ENCODE results near the gene GPANK1. TPM values are rescaled to one million over a fixed set of nuclear protein-coding genes. Genes with fewer than 3 reads are reported as not detected.

The GPANK1 gene
- total RNA-seq, 1 experiment from 2014 or later: 18.3 TPM

GRCh38 chr6:31630177-31630934 is 34.4 kb downstream of the GPANK1 start:
- BruUV-seq (replicated peaks): no TSS peak
- in situ Hi-C loops (cut with HindIII; ENCODE audit: low pct_unique_long_range_greater_than_20kb, low sequenced_read_pairs): no loop called here

DNA sequence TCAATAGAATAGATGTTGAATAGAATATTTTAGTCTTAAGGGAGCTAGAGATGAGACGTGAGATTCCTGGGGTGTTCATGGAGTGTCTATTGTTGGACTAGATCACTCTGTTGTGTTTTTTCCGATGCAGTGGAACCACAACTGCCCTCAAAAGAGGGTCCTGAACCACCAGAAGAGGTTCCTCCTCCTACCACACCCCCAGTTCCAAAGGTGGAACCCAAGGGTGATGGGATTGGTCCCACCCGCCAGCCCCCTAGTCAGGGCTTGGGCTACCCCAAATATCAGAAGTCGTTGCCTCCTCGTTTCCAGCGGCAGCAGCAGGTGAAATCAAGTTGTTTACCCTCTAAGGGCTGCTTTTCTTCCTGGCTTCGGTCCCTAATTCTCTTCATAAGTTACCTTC is 35.8 kb downstream of the GPANK1 start:
- intact Hi-C loops (cut with micrococcal nuclease; ENCODE audit: unreplicated experiment): no loop called here
- H3K27me3 ChIP-seq (ENCODE audit: control insufficient read depth, insufficient read depth, low read length): no peaks in the 10 kb centered on the region
- H3K4me1 ChIP-seq (ENCODE audit: control insufficient read depth, insufficient read depth, low read length): no peaks in the 10 kb centered on the region
- H3K9me3 ChIP-seq (ENCODE audit: control insufficient read depth, insufficient read depth, low read depth, low read length): no peaks in the 10 kb centered on the region
- ATAC-seq (no peak), DNase-seq (ENCODE audit: low read depth, low spot score) (no peak)
- TF ChIP-seq POLR2AphosphoS5 (IDR thresholded peaks at IDR 0.05; ENCODE audit: low read depth, low read length) (no peak), SIN3A (IDR thresholded peaks at IDR 0.05; ENCODE audit: borderline replicate concordance, insufficient read depth, low read depth, low read length) (no peak), CTCF (IDR thresholded peaks at IDR 0.05) (no peak)
- no peak overlapping the region for H3K27ac ChIP-seq (ENCODE audit: low read length)
- no peak overlapping the region for H3K4me3 ChIP-seq (ENCODE audit: low read depth in 2 of 2, low read length in 2 of 2)
- H3K36me3 ChIP-seq (ENCODE audit: control insufficient read depth, insufficient read depth, low read length): peaks cover 56% of the 10 kb centered on the region
- ChIA-PET CTCF (interaction anchor here (0.6 kb wide), 1 partner anchor 310 kb away, joined by 9 read pairs; no protein-coding TSS in a partner anchor), POLR2A (no interaction called here)
- in situ Hi-C loops (cut with HindIII; ENCODE audit: low pct_unique_long_range_greater_than_20kb, low sequenced_read_pairs): no loop called here
- BruUV-seq (replicated peaks): no TSS peak

More at GRCh38 chr6:31630177-31630934, 34.4 kb downstream of the GPANK1 start:
- POLR2A ChIA-PET: no interaction called here
- CTCF ChIA-PET: interaction anchor here (0.5 kb wide), 1 partner anchor 40 kb away, joined by 3 read pairs; no protein-coding TSS in a partner anchor
- ATAC-seq: no peak
- Histone ChIP-seq H3K9me3 (ENCODE audit: control insufficient read depth, insufficient read depth, low read depth, low read length) (no peaks in the 10 kb centered on the region), H3K4me3 (ENCODE audit: low read depth in 2 of 2, low read length in 2 of 2) (no peak overlapping the region), H3K36me3 (ENCODE audit: control insufficient read depth, insufficient read depth, low read length) (peaks cover 55% of the 10 kb centered on the region), H3K4me1 (ENCODE audit: control insufficient read depth, insufficient read depth, low read length) (peaks cover 5% of the 10 kb centered on the region; the same call in 1 of the 2 replicates), H3K27ac (ENCODE audit: low read length) (no peak overlapping the region), H3K27me3 (ENCODE audit: control insufficient read depth, insufficient read depth, low read length) (no peaks in the 10 kb centered on the region)
- intact Hi-C loops (cut with micrococcal nuclease; ENCODE audit: unreplicated experiment): loop anchor here (1.0 kb wide), 1 partner anchor 9 kb away; no protein-coding TSS in a partner anchor
- DNase-seq (ENCODE audit: low read depth, low spot score): no peak
- TF ChIP-seq REST (IDR thresholded peaks at IDR 0.05; ENCODE audit: insufficient read depth in 1 of 2, low read depth in 2 of 2, low read length in 1 of 2): no peak
- no peak; the same call in 1 of the 2 replicates for TF ChIP-seq POLR2AphosphoS5 (IDR thresholded peaks at IDR 0.05; ENCODE audit: low read depth, low read length)
- no peak for TF ChIP-seq TCF7L2 (IDR thresholded peaks at IDR 0.05; ENCODE audit: low read depth, low read length)
- no peak for TF ChIP-seq CTCF (IDR thresholded peaks at IDR 0.05)
- no peak for TF ChIP-seq SIN3A (IDR thresholded peaks at IDR 0.05; ENCODE audit: borderline replicate concordance, insufficient read depth, low read depth, low read length)
